Measurements from ENCODE around the gene KCNH1. TPM values are rescaled to one million over a fixed set of nuclear protein-coding genes. Genes with fewer than 3 reads are reported as not detected.

The KCNH1 gene
- total RNA-seq, 1 experiment from 2014 or later = 1.6 TPM

DNA sequence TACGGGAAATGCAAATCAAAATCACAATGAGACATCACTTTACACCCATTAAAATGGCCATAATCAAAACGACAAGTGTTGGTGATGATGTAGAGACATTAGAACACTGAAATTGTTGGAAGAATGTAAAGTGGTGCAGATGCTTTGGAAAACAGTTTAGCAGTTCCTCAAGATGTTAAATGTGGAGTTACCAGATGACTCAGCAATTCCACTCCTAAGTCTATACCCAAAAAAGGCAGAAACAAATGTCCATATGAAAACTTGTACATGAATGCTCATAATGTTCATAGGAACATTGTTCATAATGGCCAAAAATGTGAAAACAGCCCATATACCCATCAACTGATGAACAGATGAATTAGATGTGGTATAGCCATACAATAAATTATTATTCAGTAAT, 267.4 kb downstream of the KCNH1 start:
- peak; percentile 25 for DNase-seq (ENCODE audit: low read depth)

DNA sequence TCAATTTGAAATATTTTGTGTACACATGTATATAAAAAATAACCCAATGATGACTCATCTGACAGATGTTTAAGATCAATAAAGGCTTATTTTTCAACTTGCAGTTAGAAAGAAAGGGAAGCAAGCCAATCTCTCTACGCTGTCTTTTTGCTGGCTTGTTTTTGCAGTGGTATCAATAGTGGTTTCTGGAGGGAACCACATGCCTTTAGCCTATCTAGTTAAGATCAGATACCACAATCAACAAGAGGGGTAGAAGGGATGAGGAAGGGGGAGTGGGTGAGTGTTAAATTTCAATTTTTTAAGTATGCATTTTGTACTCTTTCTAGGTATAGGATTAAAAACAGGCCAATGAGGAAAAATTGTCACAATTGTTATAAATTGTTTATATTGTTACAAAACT, 276.2 kb downstream of the KCNH1 start:
- DNase-seq (ENCODE audit: low read depth) = peak; percentile 17

- DNase-seq (ENCODE audit: low read depth) = peak; percentile 39
Measured at GRCh38 chr1:210857146-210857663, 276.7 kb downstream of the KCNH1 start.

- no peak for DNase-seq (ENCODE audit: low read depth)
Measured at GRCh38 chr1:210855440-210855839, 278.5 kb downstream of the KCNH1 start.

DNA sequence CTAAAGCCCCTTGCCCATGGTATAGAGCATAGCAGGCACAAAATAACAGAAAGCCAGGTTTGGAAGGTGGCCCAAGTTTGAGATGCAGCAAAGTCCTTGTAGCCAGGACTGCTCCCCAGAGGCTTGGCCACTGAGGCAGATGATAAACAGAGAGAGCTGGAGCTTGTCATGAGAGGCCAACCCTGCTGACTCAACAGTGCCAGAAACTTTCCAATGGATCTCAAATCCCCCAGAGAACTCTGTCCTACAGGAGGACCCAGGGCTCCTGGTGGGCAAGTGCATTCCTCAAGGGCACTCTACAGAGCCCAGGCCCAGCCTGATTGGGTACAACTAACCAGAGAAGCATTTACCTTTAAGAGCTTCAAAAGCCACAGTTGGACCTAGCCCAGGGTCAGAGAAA, 280.7 kb downstream of the KCNH1 start:
- DNase-seq (ENCODE audit: low read depth) = no peak

DNA sequence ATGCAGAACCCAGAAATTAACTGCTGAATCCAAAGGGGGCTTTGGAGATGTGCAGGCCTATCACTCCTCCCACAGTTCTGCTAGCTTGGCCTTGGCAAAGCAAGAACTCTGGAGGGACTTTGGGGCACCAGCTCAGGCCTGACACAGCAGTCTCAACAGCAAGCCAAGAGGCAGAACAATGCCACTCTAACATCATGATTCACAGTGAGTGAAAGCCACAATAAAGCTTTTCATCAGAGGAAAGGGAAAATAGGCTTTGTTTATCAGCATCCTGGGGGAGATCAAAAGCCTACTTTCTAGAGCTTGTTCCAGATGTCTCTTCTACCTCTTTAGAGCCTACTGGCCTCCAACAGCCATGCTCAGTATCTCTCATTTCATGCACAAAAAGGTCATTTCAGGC, 283.4 kb downstream of the KCNH1 start:
- DNase-seq (ENCODE audit: low read depth) = peak; percentile 66

- DNase-seq (ENCODE audit: low read depth) = no peak
Measured at GRCh38 chr1:210848474-210848873, 285.5 kb downstream of the KCNH1 start.

- DNase-seq (ENCODE audit: low read depth) = no peak
Measured at GRCh38 chr1:210841926-210842625, 291.9 kb downstream of the KCNH1 start.

DNA sequence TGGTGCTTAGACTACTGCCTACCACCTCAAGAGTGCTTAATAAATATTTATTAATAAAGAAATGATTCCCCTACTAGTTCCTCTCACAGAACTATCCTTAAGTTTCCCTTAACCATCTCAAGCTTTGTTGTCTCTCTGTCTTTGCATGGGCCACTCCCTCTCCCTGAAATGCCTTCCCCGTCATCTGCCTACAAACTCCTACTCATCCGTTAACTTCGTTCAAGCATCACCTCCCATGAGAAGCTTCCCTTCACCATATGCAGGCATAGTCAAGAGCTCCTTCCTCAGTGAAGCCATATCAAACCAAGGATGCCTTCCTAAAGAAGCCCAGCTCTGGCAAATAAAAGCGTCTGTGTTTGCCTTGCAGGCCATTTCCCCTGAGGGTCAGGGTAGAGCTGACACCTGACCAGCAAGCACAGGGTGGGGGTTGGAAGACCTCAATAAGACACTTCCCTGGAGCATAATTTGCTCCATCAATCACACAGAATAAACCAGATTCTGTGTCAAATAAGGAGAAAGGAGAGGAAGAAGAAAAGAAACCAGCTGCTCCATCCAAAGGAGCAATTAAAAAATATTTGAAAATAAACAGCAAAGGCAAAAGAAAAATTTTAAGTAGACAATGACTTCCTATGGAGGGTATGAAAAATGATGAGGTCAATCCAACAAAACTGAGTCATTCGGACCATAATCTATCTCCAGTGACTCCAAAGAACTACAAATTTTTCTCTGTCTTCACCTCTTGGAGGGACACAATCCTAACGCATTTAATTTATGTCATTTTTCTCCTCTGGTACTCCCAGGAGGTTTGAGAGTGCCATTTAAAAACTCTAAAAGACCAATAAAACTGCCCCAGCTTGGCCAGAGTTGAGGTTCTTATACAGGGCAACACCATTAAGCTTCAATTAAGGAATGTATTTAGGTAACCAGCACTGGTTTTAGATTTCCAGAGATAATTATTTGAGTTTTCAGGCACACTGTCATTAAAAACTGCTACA, 303.6 kb downstream of the KCNH1 start:
- no peak for DNase-seq (ENCODE audit: low read depth)

DNA sequence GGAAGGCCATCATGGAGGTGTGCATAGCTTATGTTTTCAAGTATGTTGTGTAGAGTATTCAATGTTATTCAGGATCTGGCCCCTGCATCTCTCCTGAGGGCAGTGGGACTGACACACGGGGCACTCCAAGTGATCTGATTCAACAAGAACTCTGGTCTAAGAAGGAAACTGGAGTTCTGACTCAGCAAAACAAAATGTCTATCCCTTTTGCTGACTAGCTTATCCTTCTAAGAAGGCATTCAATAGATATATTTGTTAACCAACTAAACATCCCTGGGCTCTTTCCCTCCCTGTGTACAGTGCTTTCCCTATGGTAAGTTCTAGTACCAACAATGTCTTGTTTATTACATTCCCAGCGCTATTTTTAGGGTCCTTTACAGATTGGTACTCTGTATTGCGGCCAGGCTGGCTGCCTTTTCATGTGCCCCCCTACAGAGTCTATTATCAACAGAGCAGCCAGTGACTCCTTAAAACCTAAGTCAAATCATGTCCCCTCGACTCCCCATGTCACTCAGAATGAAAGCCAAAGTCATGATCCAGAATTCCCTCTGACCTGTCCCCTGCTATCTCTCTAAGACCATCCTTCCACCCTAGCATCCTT, 304.9 kb downstream of the KCNH1 start:
- peak; percentile 39 for DNase-seq (ENCODE audit: low read depth)

GRCh38 chr1:210827481-210827880, 306.5 kb downstream of the KCNH1 start:
- no peak for DNase-seq (ENCODE audit: low read depth)

GRCh38 chr1:210826686-210827085, 307.3 kb downstream of the KCNH1 start:
- no peak for DNase-seq (ENCODE audit: low read depth)

DNA sequence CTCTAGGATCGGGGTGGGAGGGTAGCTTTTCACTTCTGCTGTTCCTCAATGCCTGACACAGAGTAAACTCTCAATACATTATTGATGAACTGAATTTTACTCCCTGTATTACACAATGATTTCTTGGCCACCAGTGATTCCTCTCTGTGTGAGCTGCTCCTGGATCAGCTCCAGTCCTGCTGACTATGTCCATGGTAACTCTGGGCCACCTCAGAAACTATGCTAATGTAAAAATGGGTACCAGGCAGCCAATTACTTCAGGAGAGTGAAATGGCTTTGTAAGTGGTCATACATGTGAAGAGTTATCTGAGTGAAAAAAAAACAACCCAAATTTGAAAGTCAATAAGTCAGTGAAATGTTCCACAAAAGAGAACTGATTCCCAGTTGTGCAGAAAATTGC, 311.0 kb downstream of the KCNH1 start:
- DNase-seq (ENCODE audit: low read depth) = no peak

DNA sequence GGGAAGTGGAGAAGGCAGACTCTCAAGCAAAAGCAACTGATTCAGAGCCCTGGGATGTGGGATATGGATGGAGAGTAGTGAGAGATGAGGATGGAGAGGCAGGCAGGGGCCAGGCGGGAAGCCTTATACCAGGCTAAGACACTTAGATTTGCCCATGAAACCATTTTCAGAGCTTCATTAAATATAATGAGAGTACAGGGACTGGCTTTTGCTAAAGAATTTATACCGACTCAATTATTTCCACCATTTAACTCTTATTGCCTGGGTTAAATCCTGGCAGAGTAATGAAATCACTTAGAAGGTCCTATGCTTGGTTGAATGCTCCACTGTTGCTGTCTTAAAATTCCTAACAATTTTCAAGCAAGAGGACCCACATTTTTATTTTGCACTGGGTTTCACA, 311.7 kb downstream of the KCNH1 start:
- DNase-seq (ENCODE audit: low read depth) = no peak

GRCh38 chr1:210821615-210822014, 312.3 kb downstream of the KCNH1 start:
- no peak for DNase-seq (ENCODE audit: low read depth)

GRCh38 chr1:210819266-210819665, 314.7 kb downstream of the KCNH1 start:
- no peak for DNase-seq (ENCODE audit: low read depth)

GRCh38 chr1:210817385-210818275, 316.3 kb downstream of the KCNH1 start:
- DNase-seq (ENCODE audit: low read depth) = no peak

GRCh38 chr1:210815641-210816550, 318.1 kb downstream of the KCNH1 start:
- no peak for DNase-seq (ENCODE audit: low read depth)

DNA sequence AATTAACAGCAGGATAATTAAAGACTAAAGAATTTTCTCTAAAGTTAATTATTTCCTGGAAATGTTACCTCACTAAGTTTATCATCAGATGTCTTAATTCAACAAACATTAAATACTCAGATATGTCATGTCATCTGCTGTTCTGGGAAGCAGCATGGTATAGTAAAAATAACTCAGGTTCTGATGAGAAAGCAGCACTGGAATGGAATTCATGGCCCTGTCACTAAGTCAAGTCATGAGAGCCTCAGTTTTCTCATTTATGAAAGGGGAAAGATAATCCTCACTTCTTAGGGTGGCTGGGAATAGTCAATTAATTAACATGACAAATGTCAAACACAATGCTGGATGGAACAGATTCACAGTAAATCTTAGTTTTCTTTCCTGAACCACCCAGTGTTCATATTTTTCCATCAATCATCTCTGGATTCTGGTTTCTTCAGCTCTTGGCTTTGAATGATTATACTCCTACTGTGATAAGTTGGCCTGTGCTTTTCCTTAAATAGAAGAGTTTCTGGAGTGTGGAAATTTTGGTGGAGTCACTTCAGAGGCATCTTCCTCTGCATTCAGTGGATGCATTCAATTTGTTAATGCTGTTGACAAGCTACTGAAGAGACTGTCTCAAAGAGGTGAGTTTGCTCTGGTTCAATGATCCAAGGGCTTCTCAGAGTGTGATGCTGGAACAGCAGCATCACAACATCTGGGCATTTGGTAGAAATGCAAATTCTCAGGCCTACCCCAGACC, 319.4 kb downstream of the KCNH1 start:
- no peak for DNase-seq (ENCODE audit: low read depth)
